HFF-Myc (cell line): ENCODE data around the gene SHD.

ENCODE experiments used
- DNase-seq: peaks from one replicate; pipeline ENCODE4 v3.0.0-alpha.2; 2011; ENCODE audit warnings: low read depth; ENCODE audit errors: extremely low read depth
- H3K4me3 ChIP-seq: replicated peaks from 2 replicates; pipeline ENCODE4 v1.5.1; 2011; ENCODE audit warnings: low read depth, mild to moderate bottlenecking, control low read depth, low read length
- TF ChIP-seq, protein P1 (sequence below): IDR thresholded peaks from 2 replicates; pipeline ENCODE4 v1.5.1; 2012; ENCODE audit warnings: mild to moderate bottlenecking, low read depth, low read length, control low read depth; ENCODE audit errors: missing control alignments

SHD gene

GRCh38 chr19:4318460-4318859, 39.4 kb downstream of the SHD start:
- TF ChIP-seq, protein P1, sequence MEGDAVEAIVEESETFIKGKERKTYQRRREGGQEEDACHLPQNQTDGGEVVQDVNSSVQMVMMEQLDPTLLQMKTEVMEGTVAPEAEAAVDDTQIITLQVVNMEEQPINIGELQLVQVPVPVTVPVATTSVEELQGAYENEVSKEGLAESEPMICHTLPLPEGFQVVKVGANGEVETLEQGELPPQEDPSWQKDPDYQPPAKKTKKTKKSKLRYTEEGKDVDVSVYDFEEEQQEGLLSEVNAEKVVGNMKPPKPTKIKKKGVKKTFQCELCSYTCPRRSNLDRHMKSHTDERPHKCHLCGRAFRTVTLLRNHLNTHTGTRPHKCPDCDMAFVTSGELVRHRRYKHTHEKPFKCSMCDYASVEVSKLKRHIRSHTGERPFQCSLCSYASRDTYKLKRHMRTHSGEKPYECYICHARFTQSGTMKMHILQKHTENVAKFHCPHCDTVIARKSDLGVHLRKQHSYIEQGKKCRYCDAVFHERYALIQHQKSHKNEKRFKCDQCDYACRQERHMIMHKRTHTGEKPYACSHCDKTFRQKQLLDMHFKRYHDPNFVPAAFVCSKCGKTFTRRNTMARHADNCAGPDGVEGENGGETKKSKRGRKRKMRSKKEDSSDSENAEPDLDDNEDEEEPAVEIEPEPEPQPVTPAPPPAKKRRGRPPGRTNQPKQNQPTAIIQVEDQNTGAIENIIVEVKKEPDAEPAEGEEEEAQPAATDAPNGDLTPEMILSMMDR = no peak
- H3K4me3 ChIP-seq = no peak overlapping the region
- DNase-seq = no peak

DNA sequence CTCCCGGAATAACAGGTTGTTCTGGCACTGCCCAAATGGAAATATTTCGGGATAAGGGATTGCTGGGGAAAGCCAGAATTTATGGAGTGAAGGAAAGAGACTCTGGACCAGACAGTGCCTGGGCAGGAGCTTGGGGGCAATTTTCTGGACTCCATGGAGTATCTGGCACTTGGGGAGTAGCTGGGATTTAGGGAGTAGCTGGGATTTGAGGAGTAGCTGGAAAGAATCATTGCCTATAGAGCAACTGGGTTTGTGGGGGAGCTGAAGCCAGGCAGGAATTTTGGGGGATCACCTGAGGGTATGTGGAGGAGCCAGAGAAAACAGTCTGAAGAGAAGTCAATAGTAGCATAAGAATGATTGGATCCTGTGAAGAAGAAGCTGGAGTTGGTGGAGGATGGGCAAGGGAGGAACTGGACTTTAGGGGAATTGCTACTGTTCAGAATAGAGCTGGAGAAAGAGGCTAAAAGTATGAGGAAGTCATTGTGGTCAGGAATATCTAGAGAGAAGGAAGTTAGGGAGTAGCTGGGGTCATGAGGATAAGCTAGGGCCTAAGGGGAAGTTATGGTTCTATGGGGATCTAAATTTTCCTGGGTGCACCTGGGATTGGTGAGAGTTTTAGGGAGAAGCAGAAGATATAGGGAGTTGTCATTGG, 40.1 kb downstream of the SHD start:
- TF ChIP-seq, protein P1 = no peak
- H3K4me3 ChIP-seq = no peak overlapping the region
- DNase-seq = no peak

DNA sequence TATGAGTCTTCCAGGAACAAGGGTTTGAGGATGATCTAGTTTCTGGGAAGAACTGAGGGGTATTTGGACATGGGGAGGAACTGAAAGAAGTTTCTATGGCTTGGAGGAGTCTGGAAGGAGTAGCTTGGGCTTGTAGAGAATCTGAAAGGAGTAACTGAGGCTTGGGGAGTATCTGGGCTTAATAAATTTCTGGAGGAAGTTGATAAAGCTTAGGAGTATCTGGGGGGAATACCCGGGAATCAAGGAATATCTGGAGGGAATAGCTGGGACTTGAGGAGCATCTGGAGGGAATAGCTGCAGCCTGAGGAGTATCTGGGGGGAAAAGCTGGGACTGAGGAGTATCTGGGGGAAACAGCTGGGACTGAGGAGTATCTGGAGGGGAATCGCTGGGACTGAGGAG, 41.4 kb downstream of the SHD start:
- H3K4me3 ChIP-seq = no peak overlapping the region
- TF ChIP-seq, protein P1 = no peak
- DNase-seq = no peak

DNA sequence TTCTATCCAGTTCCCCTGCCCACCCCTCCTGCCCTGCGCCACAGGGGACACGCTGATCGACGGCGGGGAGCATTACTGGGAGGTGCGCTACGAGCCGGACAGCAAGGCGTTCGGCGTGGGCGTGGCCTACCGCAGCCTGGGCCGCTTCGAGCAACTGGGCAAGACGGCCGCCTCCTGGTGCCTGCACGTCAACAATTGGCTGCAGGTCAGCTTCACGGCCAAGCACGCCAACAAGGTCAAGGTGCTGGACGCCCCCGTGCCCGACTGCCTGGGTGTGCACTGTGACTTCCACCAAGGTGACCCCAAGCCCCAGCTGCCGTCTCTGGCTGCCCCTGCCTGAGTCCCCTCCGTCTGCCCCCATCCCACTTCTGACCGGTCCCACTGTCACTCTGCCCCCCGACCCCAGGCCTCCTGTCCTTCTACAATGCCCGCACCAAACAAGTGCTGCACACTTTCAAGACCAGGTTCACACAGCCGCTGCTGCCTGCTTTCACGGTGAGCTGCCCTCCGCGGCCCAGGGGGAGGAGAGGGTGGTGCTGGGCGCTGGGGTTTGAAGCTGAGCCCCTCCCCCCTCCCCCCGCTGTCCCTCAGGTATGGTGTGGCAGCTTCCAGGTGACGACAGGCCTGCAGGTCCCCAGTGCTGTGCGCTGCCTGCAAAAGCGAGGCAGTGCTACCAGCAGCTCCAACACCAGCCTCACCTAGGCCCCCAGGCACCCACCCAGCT, 44.0 kb downstream of the SHD start:
- no peak for DNase-seq
- TF ChIP-seq, protein P1 = no peak
- no peak overlapping the region for H3K4me3 ChIP-seq

DNA sequence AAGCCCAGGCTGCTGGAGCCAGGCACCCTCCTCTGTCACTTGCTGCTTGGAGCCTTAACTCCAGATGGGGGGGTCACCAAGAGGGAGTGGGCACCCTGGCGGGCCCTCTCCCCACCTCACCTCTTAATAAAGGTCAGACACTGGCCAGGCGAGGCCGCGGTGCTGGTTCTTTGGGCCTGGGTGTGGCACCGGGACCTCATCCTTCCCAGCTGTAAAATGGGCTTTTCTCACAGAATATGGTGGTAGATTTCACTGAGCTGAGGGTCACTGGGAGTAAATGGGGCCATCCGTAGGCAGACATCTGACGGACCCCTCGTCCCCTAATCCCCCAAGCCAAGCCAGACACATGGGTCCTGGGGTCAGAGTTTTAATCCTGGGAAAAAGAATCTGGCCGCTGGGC, 44.6 kb downstream of the SHD start:
- TF ChIP-seq, protein P1 = no peak
- no peak overlapping the region for H3K4me3 ChIP-seq
- DNase-seq = no peak

- H3K4me3 ChIP-seq = no peak overlapping the region
- no peak for DNase-seq
- TF ChIP-seq, protein P1 = no peak
These were observed 45.2 kb downstream of the SHD start for GRCh38 chr19:4324228-4324627.
